Naive thymus-derived CD8-positive, alpha-beta T cell (primary cell): ENCODE data around the gene LARP4B. TPM values are rescaled to one million over a fixed set of nuclear protein-coding genes. Genes with fewer than 3 reads are reported as not detected.

Experiments
- ATAC-seq, 2 donors: fragments of 150-1000 bp; cut with Tn5 transposase in 1 of 2; sonication (Bioruptor Pico), chemical (Tn5 transposase) in 1 of 2; 1 replicate in 1 of 2; 2 replicates in 1 of 2; pipeline ENCODE4 v1.10.0; 2021; ENCODE audit warnings: mild to moderate bottlenecking in 2 of 2, moderate library complexity in 2 of 2
- POLR2A ChIA-PET: fragments of 350-600 bp; sonication (Branson Sonifier 250); formaldehyde crosslinking; loops from one replicate; lab custom pipeline; 2021; ENCODE audit warnings: antibody characterized with exemption; lab: Charles Lee
- DNase-seq, 10 donors: peaks; one replicate each; pipeline versions ENCODE4 v3.0.0 to v3.0.0-alpha.2; 2020 to 2022
- H3K27ac Mint-ChIP-seq, 10 donors: one replicate each; pipeline ENCODE4 v1.8.0; 2020 to 2022; ENCODE audit warnings: mild to moderate bottlenecking in 10 of 10, mixed read lengths in 10 of 10, moderate library complexity in 4 of 10, inconsistent platforms in 1 of 10
- H3K27me3 Mint-ChIP-seq, 5 donors: one replicate each; pipeline ENCODE4 v1.8.0; 2021 to 2022; ENCODE audit warnings: mixed read lengths in 5 of 5
- H3K36me3 Mint-ChIP-seq, 3 donors: one replicate each; pipeline ENCODE4 v1.8.0; 2020 to 2022; ENCODE audit warnings: mixed read lengths in 3 of 3, mild to moderate bottlenecking in 2 of 3, inconsistent platforms in 1 of 3
- H3K4me1 Mint-ChIP-seq, 4 donors: one replicate each; pipeline ENCODE4 v1.8.0; 2021 to 2022; ENCODE audit warnings: mixed read lengths in 4 of 4
- H3K4me3 Mint-ChIP-seq, 10 donors: one replicate each; pipeline ENCODE4 v1.8.0; 2020 to 2022; ENCODE audit warnings: mild to moderate bottlenecking in 10 of 10, mixed read lengths in 10 of 10, moderate library complexity in 6 of 10, inconsistent platforms in 1 of 10
- H3K9me3 Mint-ChIP-seq, 9 donors: one replicate each; pipeline ENCODE4 v1.8.0; 2020 to 2022; ENCODE audit warnings: mixed read lengths in 9 of 9, mild to moderate bottlenecking in 3 of 9, inconsistent platforms in 1 of 9, moderate library complexity in 1 of 9
- polyA plus RNA-seq, 3 donors: library from polyadenylated mRNA; unstranded; fragments of 300-500 nt; fragmentation: Illumina TruSeq; gene quantifications; one replicate each; pipeline ENCODE4 v1.2.3, GENCODE V29; 2021
- total RNA-seq, 8 experiments: library from RNA in 2 of 8; stranded (reverse) in 2 of 8; gene quantifications; one replicate each; pipeline ENCODE4 v1.2.3 and lab custom pipeline; 2021 to 2026

The LARP4B gene
- total and polyA plus RNA-seq, 5 experiments from 2014 or later = 22.8 to 94.8 (median 40.5) TPM

DNA sequence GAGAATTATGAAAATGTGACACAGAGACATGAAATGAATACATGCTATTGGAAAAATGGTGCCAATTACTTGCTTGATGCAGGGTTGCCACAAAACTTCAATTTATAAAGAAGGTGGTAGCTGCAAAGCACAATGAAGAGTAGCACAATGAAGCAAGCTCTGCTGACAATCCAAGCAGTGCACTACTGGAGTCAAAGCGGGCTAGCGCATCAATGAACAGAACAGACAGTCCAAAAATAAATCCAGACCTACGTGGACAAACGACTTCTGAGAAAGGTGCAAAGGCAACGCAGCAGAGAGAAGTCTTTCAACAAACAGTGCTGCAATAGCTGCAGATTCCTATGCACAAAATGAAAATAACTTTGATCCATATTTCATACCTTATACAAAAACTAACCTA is 75.8 kb downstream of the LARP4B start:
- H3K27me3 Mint-ChIP-seq = no peaks in the 10 kb centered on the region
- no peak overlapping the region for H3K4me3 Mint-ChIP-seq
- POLR2A ChIA-PET = no interaction called here
- peaks cover 3 to 91% (median 34%) of the 10 kb centered on the region in 3 donors for H3K36me3 Mint-ChIP-seq
- ATAC-seq (no peak), DNase-seq (no peak)
- H3K27ac Mint-ChIP-seq = peak overlapping the region in 5 of 10 donors; percentile 0 to 87 (median 65)
- peaks cover 0 to 7% (median 0%) of the 10 kb centered on the region in 9 donors for H3K9me3 Mint-ChIP-seq
- H3K4me1 Mint-ChIP-seq = peaks cover 13 to 50% (median 47%) of the 10 kb centered on the region in 4 donors

DNA sequence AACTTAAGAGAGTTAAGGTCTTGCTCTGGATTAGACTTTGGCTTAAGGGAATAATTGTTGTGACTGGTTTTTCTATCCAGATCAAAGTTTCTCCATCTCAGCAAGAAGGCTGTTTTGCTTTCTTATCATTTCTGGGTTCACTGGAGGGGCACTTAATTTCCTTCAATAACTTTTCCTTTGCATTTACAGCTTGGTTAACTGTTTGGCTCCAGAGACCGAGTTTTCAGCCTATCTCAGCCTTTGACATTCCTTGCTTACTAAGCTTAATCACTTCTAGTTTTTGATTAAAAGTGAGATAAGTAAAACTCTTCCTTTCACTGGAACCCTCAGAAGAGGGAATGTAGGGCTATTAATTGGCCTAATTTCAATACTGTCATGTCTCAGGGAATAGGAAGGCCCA is 76.4 kb downstream of the LARP4B start:
- H3K27ac Mint-ChIP-seq = peak overlapping the region in 1 of 10 donors; percentile 87
- POLR2A ChIA-PET = no interaction called here

DNA sequence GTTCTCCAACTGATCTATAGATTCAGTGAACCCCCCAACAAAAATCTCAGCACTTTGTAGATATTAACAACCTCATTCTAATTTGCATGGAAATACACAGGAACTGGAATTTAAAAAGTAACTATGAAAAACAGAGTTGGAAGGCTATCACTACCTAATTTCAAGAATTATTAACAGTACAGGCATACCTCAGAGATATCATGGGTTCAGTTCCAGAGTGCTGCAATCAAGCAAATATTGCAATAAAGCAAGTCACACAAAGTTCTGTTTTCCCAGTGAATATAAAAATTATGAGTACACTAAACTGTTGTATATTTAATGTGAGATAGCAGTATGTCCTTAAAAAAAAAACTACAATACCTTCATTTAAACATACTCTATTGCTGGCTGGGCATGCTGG is 78.5 kb downstream of the LARP4B start:
- H3K4me1 Mint-ChIP-seq = peaks cover 20 to 58% (median 50%) of the 10 kb centered on the region in 4 donors
- H3K36me3 Mint-ChIP-seq = peaks cover 15 to 89% (median 37%) of the 10 kb centered on the region in 3 donors
- peaks cover 0 to 22% (median 3%) of the 10 kb centered on the region in 9 donors for H3K9me3 Mint-ChIP-seq
- no peak overlapping the region for H3K4me3 Mint-ChIP-seq
- peak overlapping the region in 4 of 10 donors; percentile 9 to 58 (median 38) for H3K27ac Mint-ChIP-seq
- POLR2A ChIA-PET = no interaction called here
- DNase-seq = no peak
- H3K27me3 Mint-ChIP-seq = no peaks in the 10 kb centered on the region
- ATAC-seq = no peak

More for the DNA sequence above, 76.4 kb downstream of the LARP4B start:
- Mint-ChIP-seq H3K36me3 (peaks cover 9 to 90% (median 34%) of the 10 kb centered on the region in 3 donors), H3K4me3 (no peak overlapping the region), H3K4me1 (peaks cover 15 to 50% (median 48%) of the 10 kb centered on the region in 4 donors), H3K27me3 (no peaks in the 10 kb centered on the region), H3K9me3 (peaks cover 0 to 13% (median 2%) of the 10 kb centered on the region in 9 donors)
- DNase-seq = no peak
- ATAC-seq = no peak

DNA sequence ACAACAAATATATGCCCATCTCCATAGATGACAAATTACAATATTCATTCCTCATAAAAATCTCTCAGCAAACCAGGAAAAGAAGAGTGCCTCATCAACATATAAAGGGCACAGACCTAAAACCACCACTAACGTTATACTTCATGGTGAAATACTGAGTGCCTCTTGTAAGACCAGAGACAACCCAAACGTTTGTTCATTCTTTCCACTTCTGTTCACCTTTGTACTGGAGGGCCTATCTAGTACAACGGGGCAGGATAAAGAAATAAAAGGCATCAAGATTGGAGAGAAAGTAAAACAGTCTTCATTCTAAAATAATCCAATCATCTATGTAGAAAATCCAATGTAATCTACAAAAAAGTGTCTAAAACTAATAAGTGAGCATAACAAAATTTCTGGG is 79.1 kb downstream of the LARP4B start:
- Mint-ChIP-seq H3K36me3 (peaks cover 15 to 93% (median 37%) of the 10 kb centered on the region in 3 donors), H3K27ac (peak overlapping the region in 5 of 10 donors; percentile 0 to 58 (median 2)), H3K27me3 (no peaks in the 10 kb centered on the region), H3K4me1 (peaks cover 23 to 63% (median 50%) of the 10 kb centered on the region in 4 donors), H3K9me3 (peaks cover 0 to 22% (median 3%) of the 10 kb centered on the region in 9 donors), H3K4me3 (peak overlapping the region in 1 of 10 donors; percentile 6)
- ATAC-seq (no peak), DNase-seq (no peak)
- POLR2A ChIA-PET = no interaction called here

DNA sequence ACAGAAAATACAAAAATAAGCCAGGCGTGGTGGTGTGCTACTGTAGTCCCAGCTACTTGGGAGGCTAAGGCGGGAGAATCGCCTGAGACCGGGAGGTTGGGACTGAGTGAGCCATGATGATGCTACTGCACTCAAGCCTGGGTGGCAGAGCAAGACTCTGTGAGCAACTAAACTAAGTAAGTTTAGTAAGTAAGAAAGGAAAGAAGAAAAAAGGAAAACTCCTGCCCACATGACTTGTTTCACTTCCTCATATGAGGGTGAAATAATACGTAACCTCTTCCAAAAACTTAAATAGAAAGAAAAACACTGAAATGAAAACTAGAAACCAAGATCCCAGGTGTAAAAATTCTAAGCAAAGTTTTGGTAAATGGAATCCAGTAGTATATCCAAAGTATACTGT is 79.6 kb downstream of the LARP4B start:
- H3K9me3 Mint-ChIP-seq = peaks cover 0 to 22% (median 3%) of the 10 kb centered on the region in 9 donors
- peaks cover 15 to 93% (median 41%) of the 10 kb centered on the region in 3 donors for H3K36me3 Mint-ChIP-seq
- H3K4me1 Mint-ChIP-seq = peaks cover 24 to 63% (median 49%) of the 10 kb centered on the region in 4 donors
- H3K4me3 Mint-ChIP-seq = peak overlapping the region in 1 of 10 donors; percentile 6
- DNase-seq (no peak), ATAC-seq (no peak)
- POLR2A ChIA-PET = no interaction called here
- H3K27ac Mint-ChIP-seq = peak overlapping the region in 6 of 10 donors; percentile 0 to 58 (median 9)
- no peaks in the 10 kb centered on the region for H3K27me3 Mint-ChIP-seq

DNA sequence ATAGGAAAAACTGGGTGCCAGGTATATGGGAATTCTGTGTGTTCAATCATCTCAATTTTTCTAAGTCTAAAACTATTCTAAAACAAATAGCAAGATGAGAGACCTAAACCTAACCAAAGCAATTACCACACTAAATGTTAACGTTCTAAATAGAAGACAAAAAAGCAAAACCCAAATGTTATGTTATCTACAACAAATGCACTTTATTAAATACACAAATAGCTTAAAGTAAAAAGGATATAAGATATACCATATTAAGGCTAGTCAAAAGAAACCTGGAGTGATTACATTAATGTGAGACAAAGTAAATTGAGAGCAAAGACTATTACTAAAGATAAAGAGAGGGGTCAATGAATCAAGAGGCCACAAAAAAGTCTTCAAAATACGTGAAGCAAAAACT is 81.4 kb downstream of the LARP4B start:
- Mint-ChIP-seq H3K27me3 (no peaks in the 10 kb centered on the region), H3K27ac (peak overlapping the region in 1 of 10 donors; percentile 58), H3K4me1 (peaks cover 27 to 70% (median 58%) of the 10 kb centered on the region in 4 donors), H3K4me3 (no peak overlapping the region), H3K36me3 (peaks cover 15 to 86% (median 42%) of the 10 kb centered on the region in 3 donors), H3K9me3 (peaks cover 0 to 22% (median 3%) of the 10 kb centered on the region in 9 donors)
- no peak for ATAC-seq
- no peak for DNase-seq
- POLR2A ChIA-PET = no interaction called here

DNA sequence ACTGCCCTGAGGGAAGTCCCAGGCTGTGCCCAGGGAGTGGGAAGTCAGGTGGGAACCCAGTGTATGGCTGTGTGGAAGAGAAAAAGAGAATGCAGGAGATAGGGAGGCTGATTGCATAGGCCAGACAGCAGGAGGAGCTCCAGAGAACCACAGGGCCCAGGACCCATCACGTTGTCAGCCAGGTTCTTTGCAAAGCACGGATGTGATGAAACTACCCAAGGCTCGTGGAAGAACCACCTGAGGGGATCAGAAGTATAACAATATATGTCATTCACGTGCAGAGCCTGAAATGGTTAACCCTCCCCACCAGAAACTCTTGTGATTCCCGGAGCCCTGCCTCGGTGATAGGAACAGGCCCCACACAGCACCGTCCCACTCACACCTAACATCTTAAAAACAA is 83.6 kb downstream of the LARP4B start:
- Mint-ChIP-seq H3K27ac (peak overlapping the region in 2 of 10 donors; percentile 72 to 77), H3K27me3 (no peaks in the 10 kb centered on the region), H3K36me3 (peaks cover 15 to 85% (median 44%) of the 10 kb centered on the region in 3 donors), H3K4me3 (no peak overlapping the region), H3K4me1 (peaks cover 30 to 62% (median 55%) of the 10 kb centered on the region in 4 donors), H3K9me3 (peaks cover 0 to 22% (median 3%) of the 10 kb centered on the region in 9 donors)
- no peak for ATAC-seq
- DNase-seq = no peak
- POLR2A ChIA-PET = no interaction called here

DNA sequence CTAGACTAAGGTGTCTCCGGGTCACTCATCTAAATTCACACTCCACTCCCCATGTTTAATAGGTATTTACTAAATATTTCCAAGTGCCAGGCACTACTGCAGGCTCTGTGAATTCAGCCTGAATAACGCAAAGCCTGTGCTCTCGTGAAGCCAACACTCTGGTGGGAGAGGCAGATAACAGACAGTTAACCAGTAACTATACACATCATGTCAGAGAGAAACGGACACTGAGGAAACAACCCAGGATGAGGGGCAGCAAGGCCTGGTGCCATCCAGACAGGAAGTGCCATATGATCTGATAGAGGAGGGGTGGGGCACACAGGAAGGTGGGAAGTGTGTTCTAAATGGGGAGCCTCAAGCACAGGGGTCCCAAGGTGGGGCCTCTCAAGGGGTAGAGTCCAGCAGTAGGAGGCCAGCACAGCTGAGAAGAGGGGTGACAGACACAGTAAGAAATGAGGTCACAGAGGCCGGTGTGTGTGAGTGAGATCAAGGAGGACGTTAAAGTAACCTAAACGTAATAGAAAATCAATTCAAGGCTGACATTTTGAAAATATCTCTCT is 85.3 kb downstream of the LARP4B start:
- H3K27ac Mint-ChIP-seq = peak overlapping the region; percentile 20 to 85 (median 74)
- H3K4me1 Mint-ChIP-seq = peaks cover 29 to 46% (median 40%) of the 10 kb centered on the region in 4 donors
- DNase-seq (no peak), ATAC-seq (no peak)
- peaks cover 0 to 21% (median 3%) of the 10 kb centered on the region in 9 donors for H3K9me3 Mint-ChIP-seq
- POLR2A ChIA-PET = no interaction called here
- peak overlapping the region in 1 of 10 donors; percentile 34 for H3K4me3 Mint-ChIP-seq
- H3K27me3 Mint-ChIP-seq = no peaks in the 10 kb centered on the region
- peaks cover 15 to 79% (median 30%) of the 10 kb centered on the region in 3 donors for H3K36me3 Mint-ChIP-seq

DNA sequence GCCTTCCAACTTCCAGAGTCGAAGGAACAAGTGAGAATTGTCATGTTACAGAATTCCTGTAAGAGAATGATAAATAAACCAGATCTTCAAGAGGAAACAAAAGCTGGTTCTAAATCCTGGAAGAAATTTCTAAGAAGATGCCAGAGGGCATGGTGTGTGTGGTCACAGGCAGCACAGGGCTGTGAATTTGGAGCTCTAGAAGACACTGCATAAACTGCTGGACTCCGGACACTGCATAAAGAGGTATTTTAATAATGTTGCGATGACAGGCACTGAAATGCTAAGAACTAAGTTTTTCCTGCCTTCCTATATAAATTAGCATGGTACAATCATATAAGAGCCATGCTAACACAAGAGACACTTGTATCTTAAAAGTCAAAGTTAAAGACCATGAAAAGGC is 86.0 kb downstream of the LARP4B start:
- no peak overlapping the region for H3K4me3 Mint-ChIP-seq
- H3K4me1 Mint-ChIP-seq = peaks cover 29 to 46% (median 36%) of the 10 kb centered on the region in 4 donors
- H3K9me3 Mint-ChIP-seq = peaks cover 0 to 14% (median 3%) of the 10 kb centered on the region in 9 donors
- ATAC-seq (no peak), DNase-seq (no peak)
- POLR2A ChIA-PET = no interaction called here
- H3K27ac Mint-ChIP-seq = peak overlapping the region in 7 of 10 donors; percentile 15 to 86 (median 58)
- peaks cover 11 to 80% (median 24%) of the 10 kb centered on the region in 3 donors for H3K36me3 Mint-ChIP-seq
- no peaks in the 10 kb centered on the region for H3K27me3 Mint-ChIP-seq

DNA sequence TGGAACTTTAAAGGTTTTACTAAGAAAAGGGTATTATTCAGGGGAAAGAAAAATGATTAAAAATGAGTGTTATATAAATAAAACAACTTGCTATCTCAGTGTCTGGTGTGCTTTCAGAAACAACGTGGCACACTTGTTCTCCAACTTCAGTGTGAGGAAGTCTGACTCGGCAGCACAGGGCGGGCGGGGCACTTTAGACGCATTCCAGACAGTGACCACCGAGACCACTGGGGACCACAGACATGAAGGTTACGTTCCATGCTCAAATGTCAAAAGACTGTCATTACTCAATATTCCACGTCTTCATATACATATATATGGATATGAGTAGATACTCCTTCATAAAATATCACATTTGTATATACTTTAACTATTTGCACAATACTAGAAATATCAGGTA is 87.0 kb downstream of the LARP4B start:
- POLR2A ChIA-PET = no interaction called here
- Mint-ChIP-seq H3K9me3 (peaks cover 0 to 4% (median 0%) of the 10 kb centered on the region in 9 donors), H3K36me3 (peaks cover under 1 to 80% (median 19%) of the 10 kb centered on the region in 3 donors), H3K4me1 (peaks cover 25 to 44% (median 35%) of the 10 kb centered on the region in 4 donors), H3K27ac (peak overlapping the region in 6 of 10 donors; percentile 1 to 86 (median 60)), H3K4me3 (no peak overlapping the region), H3K27me3 (no peaks in the 10 kb centered on the region)
- no peak for DNase-seq
- no peak for ATAC-seq

DNA sequence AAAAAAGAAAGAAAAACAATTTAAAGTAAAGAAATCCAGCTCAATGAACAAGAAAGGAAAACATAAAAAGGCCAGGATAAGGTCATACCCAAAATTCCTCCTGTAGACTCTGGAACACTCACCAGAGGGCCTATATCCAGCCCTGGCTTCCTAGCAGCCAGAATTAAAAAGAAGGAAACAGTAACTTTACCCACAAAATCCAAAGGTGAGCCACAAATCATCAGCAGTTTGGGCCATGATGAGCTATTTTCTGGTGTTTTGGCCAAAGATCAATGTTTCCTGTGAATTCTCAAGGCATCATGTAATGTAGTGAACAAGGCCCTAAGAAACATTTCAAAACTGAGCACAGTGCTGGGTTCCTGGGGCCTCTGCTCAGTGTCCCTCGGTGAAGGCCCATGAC is 87.8 kb downstream of the LARP4B start:
- Mint-ChIP-seq H3K4me1 (peaks cover 20 to 39% (median 32%) of the 10 kb centered on the region in 4 donors), H3K36me3 (peaks cover 0 to 80% (median 13%) of the 10 kb centered on the region in 3 donors), H3K9me3 (no peaks in the 10 kb centered on the region), H3K27ac (peak overlapping the region in 3 of 10 donors; percentile 15 to 86 (median 22)), H3K4me3 (no peak overlapping the region), H3K27me3 (no peaks in the 10 kb centered on the region)
- no peak for DNase-seq
- ATAC-seq = no peak
- POLR2A ChIA-PET = no interaction called here

DNA sequence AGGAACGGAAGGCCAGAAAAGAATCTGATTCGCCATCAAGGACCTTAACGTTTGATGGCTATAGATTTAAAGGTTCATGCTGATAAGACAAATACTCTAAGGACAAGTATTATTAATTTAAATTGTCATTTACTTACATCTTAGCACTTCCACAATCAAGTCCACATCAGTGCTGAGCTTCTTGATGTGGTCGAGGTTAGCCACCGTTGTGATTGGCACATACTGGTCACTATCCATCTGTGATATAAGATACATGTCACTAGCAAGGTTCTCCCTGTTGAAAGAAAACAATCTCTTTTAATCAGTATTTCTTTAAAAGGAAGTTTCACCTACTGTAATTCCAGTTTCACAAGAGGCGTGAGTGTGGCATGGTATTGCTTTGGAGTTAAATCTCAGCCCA is 88.7 kb downstream of the LARP4B start:
- Mint-ChIP-seq H3K36me3 (peaks cover 0 to 82% (median 13%) of the 10 kb centered on the region in 3 donors), H3K27ac (peak overlapping the region in 1 of 10 donors; percentile 52), H3K27me3 (no peaks in the 10 kb centered on the region), H3K4me1 (peaks cover 22 to 37% (median 29%) of the 10 kb centered on the region in 4 donors), H3K9me3 (no peaks in the 10 kb centered on the region), H3K4me3 (no peak overlapping the region)
- POLR2A ChIA-PET = no interaction called here
- no peak for ATAC-seq
- DNase-seq = no peak

DNA sequence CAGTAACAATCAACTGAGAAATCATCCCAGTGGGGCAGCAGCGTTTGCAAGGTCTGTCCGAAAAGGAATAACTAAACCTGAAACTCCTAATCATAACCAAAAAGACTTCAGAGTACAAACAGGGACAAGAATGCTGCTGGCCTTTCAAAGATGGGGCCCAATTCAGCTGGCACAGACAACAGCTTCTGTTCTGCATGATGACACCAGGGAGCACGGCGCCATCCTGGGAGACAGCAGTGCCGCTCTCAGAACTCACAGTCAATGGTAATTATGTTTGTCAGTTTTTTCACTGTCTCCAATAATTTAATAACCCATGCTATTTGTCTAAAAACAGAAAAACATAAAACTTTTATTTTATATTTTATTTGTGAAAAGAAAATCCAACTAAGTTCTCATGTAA is 90.0 kb downstream of the LARP4B start:
- POLR2A ChIA-PET = no interaction called here
- no peaks in the 10 kb centered on the region for H3K27me3 Mint-ChIP-seq
- no peaks in the 10 kb centered on the region for H3K9me3 Mint-ChIP-seq
- H3K36me3 Mint-ChIP-seq = peaks cover 0 to 81% (median 8%) of the 10 kb centered on the region in 3 donors
- peaks cover 16 to 33% (median 19%) of the 10 kb centered on the region in 4 donors for H3K4me1 Mint-ChIP-seq
- DNase-seq (no peak), ATAC-seq (no peak)
- H3K4me3 Mint-ChIP-seq = no peak overlapping the region
- H3K27ac Mint-ChIP-seq = no peak overlapping the region
